ENCODE measurements around the gene ABCC8. TPM values are rescaled to one million over a fixed set of nuclear protein-coding genes. Genes with fewer than 3 reads are reported as not detected.

Gene ABCC8
- total RNA-seq, 6 experiments from 2014 or later: 1.3 to 1.5 TPM; not detected in 4

DNA sequence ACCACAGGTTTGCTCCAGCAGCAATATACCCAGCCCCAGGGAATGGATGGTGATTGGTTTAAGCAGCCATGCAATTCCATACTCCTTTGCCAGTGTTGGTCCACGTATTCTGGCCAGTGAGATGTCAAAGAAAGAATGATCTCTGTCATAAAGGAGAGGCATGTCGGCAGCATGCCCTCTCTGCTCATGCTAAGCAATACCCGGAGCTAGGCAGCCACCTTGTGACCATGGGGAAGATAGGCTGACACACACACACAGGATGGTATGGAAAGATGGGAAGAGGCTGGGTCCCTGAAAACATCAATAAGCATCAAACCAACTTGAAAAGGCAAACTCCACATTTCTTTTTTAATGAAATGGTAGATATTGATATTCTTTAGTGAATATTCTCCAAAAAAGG lies 5.1 kb downstream of the ABCC8 start:
- TF ChIP-seq POLR2A (IDR thresholded peaks at IDR 0.05): no peak
- TF ChIP-seq, protein P1, sequence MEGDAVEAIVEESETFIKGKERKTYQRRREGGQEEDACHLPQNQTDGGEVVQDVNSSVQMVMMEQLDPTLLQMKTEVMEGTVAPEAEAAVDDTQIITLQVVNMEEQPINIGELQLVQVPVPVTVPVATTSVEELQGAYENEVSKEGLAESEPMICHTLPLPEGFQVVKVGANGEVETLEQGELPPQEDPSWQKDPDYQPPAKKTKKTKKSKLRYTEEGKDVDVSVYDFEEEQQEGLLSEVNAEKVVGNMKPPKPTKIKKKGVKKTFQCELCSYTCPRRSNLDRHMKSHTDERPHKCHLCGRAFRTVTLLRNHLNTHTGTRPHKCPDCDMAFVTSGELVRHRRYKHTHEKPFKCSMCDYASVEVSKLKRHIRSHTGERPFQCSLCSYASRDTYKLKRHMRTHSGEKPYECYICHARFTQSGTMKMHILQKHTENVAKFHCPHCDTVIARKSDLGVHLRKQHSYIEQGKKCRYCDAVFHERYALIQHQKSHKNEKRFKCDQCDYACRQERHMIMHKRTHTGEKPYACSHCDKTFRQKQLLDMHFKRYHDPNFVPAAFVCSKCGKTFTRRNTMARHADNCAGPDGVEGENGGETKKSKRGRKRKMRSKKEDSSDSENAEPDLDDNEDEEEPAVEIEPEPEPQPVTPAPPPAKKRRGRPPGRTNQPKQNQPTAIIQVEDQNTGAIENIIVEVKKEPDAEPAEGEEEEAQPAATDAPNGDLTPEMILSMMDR (IDR thresholded peaks at IDR 0.05): no peak
- ATAC-seq: peak in 1 of 4 donors; percentile 51
- H3K36me3 ChIP-seq: no peaks in the 10 kb centered on the region
- no peak for DNase-seq
- H3K4me3 ChIP-seq: no peak overlapping the region
- intact Hi-C loops (cut with DNase I): no loop called here
- H3K9me3 ChIP-seq: no peaks in the 10 kb centered on the region
- H3K27ac ChIP-seq: no peak overlapping the region
- no peaks in the 10 kb centered on the region for H3K27me3 ChIP-seq
- WGBS (ENCODE audit: insufficient coverage, low coverage, low lambda C conversion rate, missing lambda C conversion rate): 86% methylated on average over 3 of the region's 3 CpGs
- H3K4me1 ChIP-seq: no peaks in the 10 kb centered on the region

- WGBS (ENCODE audit: insufficient coverage, low coverage, low lambda C conversion rate, missing lambda C conversion rate): 94% methylated on average over 5 of the region's 6 CpGs
- no peaks in the 10 kb centered on the region for H3K36me3 ChIP-seq
- DNase-seq: no peak
These were observed 6.6 kb downstream of the ABCC8 start for GRCh38 chr11:17469998-17470397.

GRCh38 chr11:17468122-17468521 lies 8.5 kb downstream of the ABCC8 start:
- WGBS (ENCODE audit: insufficient coverage, low coverage, low lambda C conversion rate, missing lambda C conversion rate): 79% methylated on average over 2 of the region's 4 CpGs
- no peak for TF ChIP-seq POLR2A (IDR thresholded peaks at IDR 0.05)

More at GRCh38 chr11:17469998-17470397, 6.6 kb downstream of the ABCC8 start:
- intact Hi-C loops (cut with DNase I): no loop called here
- Histone ChIP-seq H3K4me1 (no peaks in the 10 kb centered on the region), H3K27me3 (no peaks in the 10 kb centered on the region), H3K9me3 (no peaks in the 10 kb centered on the region), H3K27ac (no peak overlapping the region), H3K4me3 (no peak overlapping the region)
- no peak for TF ChIP-seq POLR2A (IDR thresholded peaks at IDR 0.05)
- TF ChIP-seq, protein P1 (IDR thresholded peaks at IDR 0.05): no peak
- ATAC-seq: no peak

GRCh38 chr11:17463546-17464174 lies 13.0 kb downstream of the ABCC8 start:
- ATAC-seq: no peak
- Histone ChIP-seq H3K27me3 (no peaks in the 10 kb centered on the region), H3K4me1 (no peaks in the 10 kb centered on the region), H3K36me3 (no peaks in the 10 kb centered on the region), H3K9me3 (no peaks in the 10 kb centered on the region), H3K4me3 (no peak overlapping the region), H3K27ac (no peak overlapping the region)
- DNase-seq: no peak
- TF ChIP-seq POLR2A (IDR thresholded peaks at IDR 0.05): no peak
- TF ChIP-seq, protein P1 (IDR thresholded peaks at IDR 0.05): no peak
- intact Hi-C loops (cut with DNase I): no loop called here
- 75% methylated on average over 9 of the region's 11 CpGs for WGBS (ENCODE audit: insufficient coverage, low coverage, low lambda C conversion rate, missing lambda C conversion rate)

More at GRCh38 chr11:17468122-17468521, 8.5 kb downstream of the ABCC8 start:
- Histone ChIP-seq H3K4me3 (no peak overlapping the region), H3K9me3 (no peaks in the 10 kb centered on the region), H3K4me1 (no peaks in the 10 kb centered on the region), H3K36me3 (no peaks in the 10 kb centered on the region), H3K27me3 (no peaks in the 10 kb centered on the region), H3K27ac (no peak overlapping the region)
- ATAC-seq (no peak), DNase-seq (no peak)
- intact Hi-C loops (cut with DNase I): no loop called here

DNA sequence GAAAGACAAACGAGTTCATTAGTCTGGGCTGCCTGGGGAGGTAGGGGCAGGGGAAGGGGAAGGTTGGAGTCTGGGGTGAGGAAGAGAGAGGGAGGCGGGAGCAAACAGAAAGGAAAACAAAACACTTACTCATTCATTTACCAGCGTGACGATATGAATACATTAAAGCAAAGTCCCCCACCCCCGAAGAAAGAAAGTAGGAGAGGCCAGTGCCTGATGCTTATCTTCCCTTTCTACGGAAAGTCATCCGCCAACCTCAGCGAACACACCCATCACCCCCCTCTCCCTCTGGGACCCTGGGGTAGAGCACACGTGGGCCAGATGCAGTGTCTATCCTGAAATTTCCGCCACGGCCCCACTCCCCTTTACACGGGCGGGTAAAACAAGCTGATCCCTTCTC lies 13.7 kb downstream of the ABCC8 start:
- Histone ChIP-seq H3K4me1 (no peaks in the 10 kb centered on the region), H3K27ac (no peak overlapping the region), H3K36me3 (no peaks in the 10 kb centered on the region), H3K4me3 (no peak overlapping the region), H3K27me3 (no peaks in the 10 kb centered on the region), H3K9me3 (no peaks in the 10 kb centered on the region)
- DNase-seq (no peak), ATAC-seq (no peak)
- intact Hi-C loops (cut with DNase I): no loop called here
- 37% methylated on average over 6 of the region's 13 CpGs for WGBS (ENCODE audit: insufficient coverage, low coverage, low lambda C conversion rate, missing lambda C conversion rate)
- TF ChIP-seq, protein P1 (IDR thresholded peaks at IDR 0.05): no peak
- TF ChIP-seq POLR2A (IDR thresholded peaks at IDR 0.05): no peak

Data from right lobe of liver (tissue), 6 donors.